IMR-90 (cell line): Measurements from ENCODE around the gene TMC8. TPM values are rescaled to one million over a fixed set of nuclear protein-coding genes. Genes with fewer than 3 reads are reported as not detected.

Source experiments
- ATAC-seq: fragments of 200-7000 bp; cut with Tn5 transposase; 2 replicates; pipeline ENCODE4 v1.9.1; 2020; ENCODE audit warnings: low read depth, mild to moderate bottlenecking, moderate library complexity
- BruUV-seq: library from RNA; stranded (reverse); fragments of 400-500 nt; replicated peaks from 2 replicates; lab custom pipeline; 2021; lab: Mats Ljungman, UMichigan
- CTCF ChIA-PET: fragments of 300-600 bp; formaldehyde crosslinking; extraction: SDS; loops from one replicate; lab custom pipeline; 2021; ENCODE audit warnings: antibody characterized with exemption; lab: Yijun Ruan, JAX
- POLR2A ChIA-PET: fragments of 300-600 bp; sonication (Branson Sonifier 250); formaldehyde crosslinking; loops from one replicate; lab custom pipeline; 2022; ENCODE audit warnings: antibody characterized with exemption; ENCODE audit not compliant: unreplicated experiment; lab: Charles Lee
- DNase-seq: peaks from one replicate; pipeline ENCODE4 v3.0.0; 2013
- H2AFZ ChIP-seq: replicated peaks from 2 replicates; pipeline ENCODE3; 2013; ENCODE audit warnings: low read length, mild to moderate bottlenecking; ENCODE audit not compliant: poor library complexity
- H2AK5ac ChIP-seq: 2 replicates; pipeline ENCODE4 v1.6.1; 2013; ENCODE audit warnings: low read depth, low read length, inconsistent platforms
- H2AK9ac ChIP-seq: replicated peaks from 2 replicates; pipeline ENCODE3; 2013; ENCODE audit warnings: mild to moderate bottlenecking, low read depth, low read length, moderate library complexity; ENCODE audit not compliant: poor library complexity
- H2BK120ac ChIP-seq: 2 replicates; pipeline ENCODE4 v1.6.1; 2013; ENCODE audit warnings: low read depth, low read length, inconsistent platforms
- H2BK15ac ChIP-seq: 3 replicates; pipeline ENCODE4 v1.6.1; 2013; ENCODE audit warnings: low read depth, low read length, inconsistent platforms
- H2BK20ac ChIP-seq: 2 replicates; pipeline ENCODE4 v1.6.1; 2013; ENCODE audit warnings: low read depth, mild to moderate bottlenecking, inconsistent platforms, low read length, moderate library complexity
- H2BK5ac ChIP-seq: 2 replicates; pipeline ENCODE4 v1.6.1; 2013; ENCODE audit warnings: mild to moderate bottlenecking, low read depth, low read length, inconsistent platforms; ENCODE audit not compliant: poor library complexity, severe bottlenecking
- H3K14ac ChIP-seq: replicated peaks from 2 replicates; pipeline ENCODE4 v1.6.1; 2013; ENCODE audit warnings: low read depth, low read length, inconsistent platforms
- H3K18ac ChIP-seq: 2 replicates; pipeline ENCODE4 v1.6.1; 2013; ENCODE audit warnings: low read depth, low read length, control low read depth
- H3K23ac ChIP-seq: 2 replicates; pipeline ENCODE4 v1.6.1; 2013; ENCODE audit warnings: low read depth, low read length, inconsistent platforms
- H3K27ac ChIP-seq: 2 replicates; pipeline ENCODE4 v1.5.1; 2013; ENCODE audit warnings: mild to moderate bottlenecking, control low read depth, low read length; ENCODE audit not compliant: insufficient read depth
- H3K27me3 ChIP-seq: 2 replicates; pipeline ENCODE4 v1.6.1; 2013; ENCODE audit warnings: low read length; ENCODE audit not compliant: control insufficient read depth, insufficient read depth
- H3K36me3 ChIP-seq: 2 replicates; pipeline ENCODE4 v1.6.1; 2013; ENCODE audit warnings: low read length, mixed read lengths; ENCODE audit not compliant: control insufficient read depth, insufficient read depth
- H3K4ac ChIP-seq: 2 replicates; pipeline ENCODE4 v1.6.1; 2013; ENCODE audit warnings: low read depth, low read length, inconsistent platforms
- H3K4me1 ChIP-seq: 2 replicates; pipeline ENCODE4 v1.6.1; 2013; ENCODE audit warnings: low read length, mixed read lengths; ENCODE audit not compliant: control insufficient read depth, insufficient read depth
- H3K4me2 ChIP-seq: 2 replicates; pipeline ENCODE4 v1.6.1; 2013; ENCODE audit warnings: low read depth, mild to moderate bottlenecking, control low read depth, low read length, moderate library complexity
- H3K4me3 ChIP-seq: 2 replicates; pipeline ENCODE4 v1.5.1; 2013; ENCODE audit warnings: low read depth, mild to moderate bottlenecking, control low read depth, low read length, moderate library complexity; ENCODE audit not compliant: insufficient read depth
- H3K56ac ChIP-seq: 2 replicates; pipeline ENCODE4 v1.6.1; 2013; ENCODE audit warnings: low read length, inconsistent platforms; ENCODE audit not compliant: insufficient read depth; ENCODE audit errors: extremely low read depth
- H3K79me1 ChIP-seq, 2 experiments: 2 replicates each; pipeline ENCODE4 v1.6.1; 2013; ENCODE audit warnings: low read length in 2 of 2, inconsistent platforms in 1 of 2, low read depth in 1 of 2
- H3K9ac ChIP-seq: 2 replicates; pipeline ENCODE4 v1.6.1; 2013; ENCODE audit warnings: low read depth, low read length, control low read depth
- H3K9me1 ChIP-seq: 2 replicates; pipeline ENCODE4 v1.6.1; 2013; ENCODE audit warnings: low read length, inconsistent platforms; ENCODE audit not compliant: insufficient read depth
- H3K9me3 ChIP-seq: 2 replicates; pipeline ENCODE4 v1.6.1; 2013; ENCODE audit warnings: low read length; ENCODE audit not compliant: control insufficient read depth, insufficient read depth
- H4K20me1 ChIP-seq: 2 replicates; pipeline ENCODE4 v1.6.1; 2013; ENCODE audit warnings: low read length, inconsistent platforms; ENCODE audit not compliant: insufficient read depth
- H4K5ac ChIP-seq: 2 replicates; pipeline ENCODE4 v1.6.1; 2013; ENCODE audit warnings: mild to moderate bottlenecking, low read depth, low read length, control low read depth
- H4K8ac ChIP-seq, 2 experiments: 2 replicates each; pipeline ENCODE4 v1.6.1; 2013; ENCODE audit warnings: low read depth in 2 of 2, low read length in 2 of 2, control low read depth in 1 of 2, inconsistent platforms in 1 of 2
- H4K91ac ChIP-seq: 2 replicates; pipeline ENCODE4 v1.6.1; 2013; ENCODE audit warnings: low read depth, low read length, inconsistent platforms; ENCODE audit not compliant: insufficient read depth
- CEBPB ChIP-seq: IDR thresholded peaks from 2 replicates; pipeline ENCODE4 v1.6.1; 2012; ENCODE audit warnings: low read depth, low read length, improper control_type of control experiment
- FOS ChIP-seq: fragments of 150-350 bp; IDR thresholded peaks from 2 replicates; pipeline ENCODE4 v1.6.1; 2016; ENCODE audit warnings: low read depth, low read length
- MXI1 ChIP-seq: IDR thresholded peaks from 2 replicates; pipeline ENCODE4 v1.6.1; 2012; ENCODE audit warnings: low read depth, mild to moderate bottlenecking, low read length, moderate library complexity, borderline replicate concordance
- RFX5 ChIP-seq: IDR thresholded peaks from 2 replicates; pipeline ENCODE4 v1.8.0; 2012; ENCODE audit warnings: low read depth, mild to moderate bottlenecking, low read length, moderate library complexity
- SMC3 ChIP-seq: fragments of 150-350 bp; IDR thresholded peaks from 2 replicates; pipeline ENCODE4 v1.6.1; 2016; ENCODE audit warnings: low read depth, mild to moderate bottlenecking, antibody characterized with exemption, low read length, moderate library complexity
- WGBS, 2 experiments: methylation state at CpG; one replicate each; pipeline versions ENCODE4 v1.1.5 to v1.1.7; 2013; ENCODE audit warnings: missing lambda C conversion rate in 2 of 2; ENCODE audit not compliant: insufficient read length in 1 of 2; ENCODE audit errors: extremely low coverage in 2 of 2; 5-methylcytosine and 5-hydroxymethylcytosine counted together
- dilution Hi-C: fragments of 300-500 bp; cut with HindIII; formaldehyde crosslinking; loops from one replicate; pipeline ENCODE4 v1.14.3; 2018; ENCODE audit warnings: low sequenced_read_pairs; ENCODE audit not compliant: unreplicated experiment
- in situ Hi-C: fragments of 300-500 bp; cut with MboI; formaldehyde crosslinking; loops from 3 replicates; pipeline ENCODE4 v1.14.3; 2019; ENCODE audit warnings: low sequenced_read_pairs, inconsistent platforms, mixed read lengths
- intact Hi-C: fragments of 100-400 bp; cut with micrococcal nuclease; formaldehyde crosslinking; loops from 2 replicates; pipeline ENCODE4 v1.10.0; 2022
- polyA plus RNA-seq, 3 experiments: library from polyadenylated mRNA; depleted of rRNA; stranded (reverse); fragments of >200 nt; gene quantifications; 2 replicates each; pipeline ENCODE4 v1.2.3, GENCODE V29; 2012; ENCODE audit warnings: low replicate concordance in 1 of 3
- total RNA-seq: library from RNA; depleted of rRNA; stranded (reverse); fragments of >200 nt; gene quantifications from 2 replicates; pipeline ENCODE4 v1.2.3, GENCODE V29; 2012

TMC8 gene
- total and polyA plus RNA-seq, 2 of the 4 experiments (the other 2 are of a cell fraction): not detected

DNA sequence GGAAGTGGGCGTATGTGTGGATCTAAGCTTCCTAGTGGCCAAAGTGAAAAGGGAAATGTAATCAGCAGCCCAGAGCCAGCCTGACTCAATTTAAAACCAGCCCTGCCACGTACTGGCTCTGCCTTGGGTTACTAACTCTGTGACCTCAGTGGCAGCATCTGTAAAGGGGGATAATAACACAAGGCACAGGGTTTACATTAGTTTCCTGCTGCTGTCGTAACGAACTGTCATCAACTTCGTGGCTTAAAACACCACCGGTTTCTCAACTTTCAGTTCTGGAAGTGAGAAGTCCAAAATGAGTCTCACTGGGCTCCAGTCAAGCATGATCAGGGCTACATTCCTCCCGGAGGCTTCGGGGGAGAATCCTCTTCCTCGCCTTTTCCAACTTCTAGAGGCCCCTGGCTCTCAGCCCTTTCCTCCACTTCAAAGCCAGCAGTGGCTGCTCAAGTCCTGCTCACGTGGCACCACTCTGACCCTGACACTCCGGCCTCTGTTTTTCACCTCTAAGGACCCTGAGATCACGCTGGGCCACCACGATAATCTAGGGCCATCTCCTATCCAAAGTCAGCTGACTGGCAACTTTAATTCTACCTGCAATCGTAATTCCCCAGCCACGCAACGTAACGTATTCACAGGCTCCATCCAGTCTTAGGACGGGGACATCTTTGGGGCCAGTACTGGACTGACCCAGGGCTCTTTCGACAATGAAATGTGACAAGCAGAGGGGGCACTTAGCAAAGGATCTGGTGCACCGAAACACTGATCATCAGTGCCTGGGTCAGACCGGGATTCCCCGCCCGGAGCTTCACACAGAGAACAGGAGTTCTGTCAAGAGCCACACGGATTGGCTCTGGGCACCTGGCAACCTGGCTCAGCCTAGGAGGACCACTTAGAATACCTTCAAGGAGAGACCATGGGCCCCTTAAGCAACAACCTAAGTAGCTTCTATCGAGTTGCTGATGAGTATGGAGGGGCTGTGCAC, 16.5 kb upstream of the TMC8 start:
- ATAC-seq (no peak), DNase-seq (no peak)
- Histone ChIP-seq H3K79me1 (no peaks in the 10 kb centered on the region), H3K4me2 (no peak overlapping the region), H3K27me3 (peaks cover 12% of the 10 kb centered on the region; the same call in 1 of the 2 replicates), H3K9ac (no peak overlapping the region), H3K9me1 (no peaks in the 10 kb centered on the region), H3K56ac (no peak overlapping the region), H2BK5ac (no peak overlapping the region), H4K20me1 (no peaks in the 10 kb centered on the region; the same call in 1 of the 2 replicates), H3K36me3 (no peaks in the 10 kb centered on the region), H2AK9ac (no peak overlapping the region), H3K9me3 (no peaks in the 10 kb centered on the region), H3K18ac (no peak overlapping the region), H3K23ac (no peak overlapping the region), H2BK20ac (no peak overlapping the region), H2AFZ (no peak overlapping the region), H4K5ac (no peak overlapping the region), H3K4me3 (no peak overlapping the region), H2BK120ac (no peak overlapping the region), H3K4ac (no peak overlapping the region), H3K27ac (no peak overlapping the region), H2AK5ac (no peak overlapping the region), H3K14ac (no peak overlapping the region), H2BK15ac (no peak overlapping the region), H4K91ac (no peak overlapping the region), H3K4me1 (no peaks in the 10 kb centered on the region), H4K8ac (no peak overlapping the region)
- no TSS peak for BruUV-seq
- in situ Hi-C loops: loop anchor here (5.0 to 10.0 kb wide), 3 partner anchors 63 to 311 kb away; no protein-coding TSS in a partner anchor
- dilution Hi-C loops: no loop called here
- intact Hi-C loops: no loop called here
- TF ChIP-seq RFX5 (no peak), MXI1 (no peak), SMC3 (no peak), CEBPB (no peak), FOS (no peak)
- WGBS, 2 experiments: 76% methylated on average over 18 of the region's 25 CpGs; no CpG with 5 or more reads in 1 of the 2 experiments
- ChIA-PET CTCF (no interaction called here), POLR2A (no interaction called here)
